ENCODE measurements around the gene FBXO42. TPM values are rescaled to one million over a fixed set of nuclear protein-coding genes. Genes with fewer than 3 reads are reported as not detected.
A peak's percentile ranks its signal among the peaks of the same experiment; 100 is the strongest.

FBXO42 gene
- total and polyA plus RNA-seq, 2 of the 8 experiments (the other 6 are each of a cell fraction or from before 2014, with no cell fraction given), result 15.1 to 17.0 TPM

DNA sequence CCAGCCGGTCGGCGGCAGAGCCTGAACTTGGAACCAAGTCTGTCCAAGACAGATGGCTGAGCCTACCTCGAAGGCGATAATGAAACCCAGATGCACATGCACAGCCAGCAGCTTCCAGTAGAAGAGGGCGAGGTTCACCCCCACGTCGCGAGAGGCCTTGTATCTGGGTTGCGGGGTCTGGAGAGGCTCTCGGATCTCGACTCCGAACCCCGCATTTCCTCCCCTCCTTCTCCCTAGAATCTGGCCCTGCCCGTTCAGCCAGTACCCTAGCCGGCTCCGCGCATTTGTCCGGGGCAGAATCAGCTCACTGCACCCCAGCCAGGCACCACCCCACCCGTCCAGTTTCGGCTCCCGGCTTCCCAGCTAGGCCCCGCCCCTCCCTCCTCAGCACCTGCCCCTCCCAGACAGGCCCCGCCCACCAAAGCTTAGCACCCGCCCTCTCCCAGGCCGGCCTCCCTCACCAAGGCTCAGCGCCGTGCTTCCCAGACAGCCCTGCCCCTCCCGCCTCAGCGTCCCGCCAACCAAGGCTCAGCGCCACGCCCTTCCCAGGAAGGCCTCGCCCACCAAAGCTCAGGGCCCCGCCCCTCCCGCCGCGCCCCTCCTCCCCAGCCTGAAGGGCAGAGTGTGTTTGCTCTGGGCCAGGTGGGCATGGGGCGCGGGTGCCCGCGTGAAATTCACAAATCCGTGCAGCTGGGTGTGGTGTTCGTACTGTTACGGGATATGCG lies 135.1 kb downstream of the FBXO42 start:
- no peak overlapping the region for H4K8ac ChIP-seq (ENCODE audit: extremely low read depth, insufficient read depth, low read length)
- H3K4me1 ChIP-seq (replicated peaks in 1 of 4; ENCODE audit: control insufficient read depth in 3 of 4, insufficient read depth in 4 of 4, low read length in 3 of 4), result peaks cover 6 to 23% (median 19%) of the 10 kb centered on the region in 4 experiments
- no peak overlapping the region for H2BK5ac ChIP-seq (ENCODE audit: low read depth, low read length)
- H4K91ac ChIP-seq (replicated peaks; ENCODE audit: insufficient read length, low read length), result no peak overlapping the region
- no peaks in the 10 kb centered on the region for H3K36me3 ChIP-seq (ENCODE audit: control insufficient read depth in 2 of 4, insufficient read depth in 4 of 4, low read length in 3 of 4)
- H3K4ac ChIP-seq (replicated peaks; ENCODE audit: insufficient read length, low read depth, low read length), result no peak overlapping the region
- H2AK5ac ChIP-seq (ENCODE audit: low read depth, low read length), result no peak overlapping the region
- CTCF ChIA-PET (ENCODE audit: partially characterized antibody), result interaction anchor here (0.7 to 2.6 kb wide), 8 partner anchors 9 to 209 kb away, joined by 3 to 13 read pairs (median 6); no protein-coding TSS in a partner anchor
- peaks cover 0 to 14% (median 6%) of the 10 kb centered on the region in 4 experiments; a peak in 5 of 7 replicates for H3K27me3 ChIP-seq (replicated peaks in 1 of 4; ENCODE audit: control insufficient read depth in 3 of 4, extremely low read depth in 1 of 4, insufficient read depth in 3 of 4, low read length in 3 of 4)
- H3K18ac ChIP-seq (ENCODE audit: extremely low read depth, low read length), result no peak overlapping the region; the same call in 1 of the 2 replicates
- H2BK12ac ChIP-seq (ENCODE audit: low read depth, low read length), result peak overlapping the region; percentile 18; the same call in 1 of the 2 replicates
- no peak overlapping the region for H3K23ac ChIP-seq (ENCODE audit: insufficient read length)
- 11% methylated on average over 21 of the region's 46 CpGs; no CpG with 5 or more reads in 1 of the 2 experiments for WGBS, 2 experiments (ENCODE audit: extremely low coverage in 1 of 2, insufficient coverage in 1 of 2, insufficient read length in 1 of 2, insufficient replicate concordance in 2 of 2, low coverage in 1 of 2, low lambda C conversion rate in 2 of 2, missing lambda C conversion rate in 1 of 2)
- no peak overlapping the region for H3K56ac ChIP-seq (replicated peaks; ENCODE audit: insufficient read length, low read depth, low read length)
- H3K9ac ChIP-seq (replicated peaks in 1 of 4; ENCODE audit: extremely low read depth in 1 of 4, low read depth in 3 of 4, low read length in 3 of 4), result no peak overlapping the region
- FAIRE-seq (no peak), DNase-seq (ENCODE audit: low read depth in 1 of 2, low spot score in 2 of 2) (peak; percentile 93 to 98)
- peak overlapping the region; percentile 90 to 95 for H3K4me2 ChIP-seq (ENCODE audit: insufficient read depth in 1 of 2, low read depth in 2 of 2, low read length in 2 of 2)
- no peaks in the 10 kb centered on the region for H3K9me3 ChIP-seq (ENCODE audit: insufficient read depth in 2 of 2, low read depth in 1 of 2, low read length in 1 of 2)
- peak overlapping the region; percentile 47; the same call in 1 of the 2 replicates for H2AFZ ChIP-seq (ENCODE audit: low read length)
- peaks cover 27% of the 10 kb centered on the region for H3K23me2 ChIP-seq (ENCODE audit: low read depth, low read length)
- H2BK15ac ChIP-seq (ENCODE audit: low read length), result peak overlapping the region; percentile 46; the same call in 1 of the 2 replicates
- H2BK120ac ChIP-seq (replicated peaks; ENCODE audit: low read depth, low read length), result no peak overlapping the region
- no peaks in the 10 kb centered on the region for H3K79me1 ChIP-seq (ENCODE audit: low read depth, low read length)
- no peak overlapping the region for H4K5ac ChIP-seq (ENCODE audit: insufficient read length, low read depth, low read length)
- peaks cover 0 to 6% of the 10 kb centered on the region in 2 experiments for H4K20me1 ChIP-seq (replicated peaks in 1 of 2; ENCODE audit: control insufficient read depth in 1 of 2, insufficient read depth in 2 of 2, low read length in 2 of 2)
- H3K79me2 ChIP-seq (ENCODE audit: control insufficient read depth in 1 of 2, insufficient read depth in 2 of 2, low read length in 2 of 2), result peaks cover 0 to under 1% of the 10 kb centered on the region in 2 experiments; a peak in 1 of 4 replicates
- H3K27ac ChIP-seq (ENCODE audit: low read depth, low read length), result no peak overlapping the region
- POLR2A ChIA-PET (ENCODE audit: partially characterized antibody), result interaction anchor here (1.0 to 4.5 kb wide), 5 partner anchors 10 to 21 kb away, joined by 3 to 26 read pairs (median 4); no protein-coding TSS in a partner anchor
- H3K4me3 ChIP-seq (ENCODE audit: extremely low read depth in 1 of 4, insufficient read depth in 2 of 4, low read depth in 3 of 4, low read length in 4 of 4), result peak overlapping the region; percentile 24 to 62 (median 54); a peak in 7 of 8 replicates
- H2BK20ac ChIP-seq (ENCODE audit: low read length), result no peak overlapping the region
- H3K14ac ChIP-seq (ENCODE audit: insufficient read length), result no peak overlapping the region
- TF ChIP-seq YY1 (IDR thresholded peaks at IDR 0.05; ENCODE audit: low read depth, low read length), result no peak
- TF ChIP-seq SIN3A (conservative IDR thresholded peaks at IDR 0.05 in 1 of 2, IDR thresholded peaks at IDR 0.05 in 1 of 2; ENCODE audit: low read depth in 1 of 2, low read length in 2 of 2), result no peak; a peak in 1 of 4 replicates
- TF ChIP-seq, protein P1, sequence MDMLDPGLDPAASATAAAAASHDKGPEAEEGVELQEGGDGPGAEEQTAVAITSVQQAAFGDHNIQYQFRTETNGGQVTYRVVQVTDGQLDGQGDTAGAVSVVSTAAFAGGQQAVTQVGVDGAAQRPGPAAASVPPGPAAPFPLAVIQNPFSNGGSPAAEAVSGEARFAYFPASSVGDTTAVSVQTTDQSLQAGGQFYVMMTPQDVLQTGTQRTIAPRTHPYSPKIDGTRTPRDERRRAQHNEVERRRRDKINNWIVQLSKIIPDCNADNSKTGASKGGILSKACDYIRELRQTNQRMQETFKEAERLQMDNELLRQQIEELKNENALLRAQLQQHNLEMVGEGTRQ (IDR thresholded peaks at IDR 0.05; ENCODE audit: low read length), result no peak
- TF ChIP-seq KDM4A (IDR thresholded peaks at IDR 0.05; ENCODE audit: low read depth, low read length, severe bottlenecking), result peak; percentile 27
- no peak for TF ChIP-seq TEAD4 (IDR thresholded peaks at IDR 0.05; ENCODE audit: low read depth, low read length)
- no peak for TF ChIP-seq SAP30 (IDR thresholded peaks at IDR 0.05; ENCODE audit: insufficient read depth, insufficient replicate concordance, low read length)
- TF ChIP-seq, protein P2, sequence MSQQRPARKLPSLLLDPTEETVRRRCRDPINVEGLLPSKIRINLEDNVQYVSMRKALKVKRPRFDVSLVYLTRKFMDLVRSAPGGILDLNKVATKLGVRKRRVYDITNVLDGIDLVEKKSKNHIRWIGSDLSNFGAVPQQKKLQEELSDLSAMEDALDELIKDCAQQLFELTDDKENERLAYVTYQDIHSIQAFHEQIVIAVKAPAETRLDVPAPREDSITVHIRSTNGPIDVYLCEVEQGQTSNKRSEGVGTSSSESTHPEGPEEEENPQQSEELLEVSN (IDR thresholded peaks at IDR 0.05), result no peak
- TF ChIP-seq PHF8 (conservative IDR thresholded peaks at IDR 0.05; ENCODE audit: low read depth, low read length), result no peak
- TF ChIP-seq SP1 (IDR thresholded peaks at IDR 0.05; ENCODE audit: low read depth, low read length), result peak; percentile 24; the same call in 1 of the 2 replicates
